ENCODE results near the gene TLX3.
"Not testable (repeated sequence)": the region's sequence is repeated elsewhere in the genome, so short reads cannot be mapped to it uniquely, and the experiment has no call there.

TLX3 gene

GRCh38 chr5:171308453-171309275 is at the start of gene TLX3:
Gene TLX3, plus strand, starts transcription at chr5:171309248. Its CDS starts 118 bp downstream, at chr5:171309366.
- peak in 1 of 2 experiments; percentile 12 for DNase-seq

- no peak for DNase-seq
These were observed 47.7 kb upstream of the TLX3 start for GRCh38 chr5:171261361-171261760.

DNA sequence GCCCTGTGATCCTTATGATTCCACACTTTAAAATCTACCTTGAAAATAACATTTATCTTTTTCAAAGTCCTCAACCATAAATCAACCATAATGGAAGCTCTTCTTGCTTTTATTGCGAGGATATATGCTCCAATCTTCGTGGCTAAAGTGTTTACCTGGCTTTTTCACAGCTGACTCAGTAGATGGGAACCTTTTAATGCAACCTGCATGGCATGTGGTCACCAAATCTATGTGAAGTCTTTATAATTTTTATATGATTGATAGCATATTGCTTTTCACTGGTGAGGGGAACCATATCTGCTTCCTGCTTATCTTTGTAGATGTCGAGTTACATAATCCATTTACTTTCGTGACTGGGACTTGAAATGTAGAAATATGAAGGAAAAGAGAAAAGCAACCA is 47.1 kb upstream of the TLX3 start:
- DNase-seq = no peak

DNA sequence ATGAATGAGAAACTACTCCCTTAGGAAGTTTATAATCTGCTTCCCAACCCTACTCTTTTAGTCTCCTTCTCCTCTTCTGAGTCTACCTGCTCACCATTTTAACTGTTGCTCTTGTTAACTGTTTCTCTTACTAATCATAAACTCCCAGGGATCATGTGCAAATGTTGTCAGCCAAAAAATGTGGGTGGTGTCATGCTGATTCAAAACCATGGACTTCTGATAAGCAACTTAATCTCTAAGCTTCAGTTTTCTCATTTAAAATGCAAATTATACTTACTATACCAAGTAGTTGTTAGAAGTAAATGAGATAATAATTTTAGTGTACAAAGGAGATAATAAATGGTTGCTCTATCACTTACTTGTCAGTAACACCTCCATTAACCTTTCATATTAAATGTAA is 45.9 kb upstream of the TLX3 start:
- no peak for DNase-seq

GRCh38 chr5:171264843-171265242 is 44.2 kb upstream of the TLX3 start:
- DNase-seq = no peak

DNA sequence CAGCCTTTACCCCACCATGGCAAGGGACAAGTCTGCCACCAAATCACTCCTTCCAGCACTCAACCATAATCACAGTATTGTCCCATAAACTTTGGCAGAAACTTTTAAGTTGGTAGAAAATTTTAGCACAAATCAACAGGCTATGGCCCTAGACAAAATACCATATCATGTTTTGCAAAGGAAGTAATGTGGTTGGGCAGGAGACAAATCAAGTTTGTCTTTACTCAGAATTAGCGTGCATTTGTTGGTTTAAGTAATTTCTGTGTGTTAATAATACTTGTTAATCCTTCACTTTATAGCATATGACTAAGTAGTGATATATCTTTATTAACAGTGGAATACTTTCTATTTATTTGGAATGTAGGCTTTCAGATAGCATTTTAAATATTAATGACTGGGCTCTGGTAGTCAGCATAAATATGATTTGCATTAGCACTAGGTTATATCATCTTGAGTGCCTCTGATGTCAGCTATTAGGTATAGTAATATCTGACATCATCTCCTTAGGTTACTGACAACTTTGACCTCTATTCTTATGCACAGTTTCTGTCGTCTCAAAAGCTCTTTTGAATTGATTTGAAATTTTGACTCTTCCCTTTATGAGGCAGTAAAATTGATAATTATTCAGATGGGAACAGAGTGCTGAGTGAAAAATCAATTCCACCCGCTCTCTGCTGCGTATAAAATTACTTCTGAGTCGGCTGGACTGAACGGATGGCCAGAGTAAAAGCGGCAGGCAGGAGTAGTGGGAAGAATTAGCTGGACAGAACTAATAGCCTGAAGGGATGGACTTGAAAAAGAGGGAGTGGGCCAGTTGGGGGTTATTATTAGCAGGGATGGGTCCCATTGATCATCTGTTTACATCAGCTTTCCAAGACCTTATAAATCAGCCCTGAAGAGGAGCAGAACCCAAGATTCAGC is 40.1 kb upstream of the TLX3 start:
- DNase-seq = no peak

GRCh38 chr5:171269717-171270116 is 39.3 kb upstream of the TLX3 start:
- no peak for DNase-seq

- DNase-seq = no peak
These were observed 38.9 kb upstream of the TLX3 start for GRCh38 chr5:171270136-171270535.

DNA sequence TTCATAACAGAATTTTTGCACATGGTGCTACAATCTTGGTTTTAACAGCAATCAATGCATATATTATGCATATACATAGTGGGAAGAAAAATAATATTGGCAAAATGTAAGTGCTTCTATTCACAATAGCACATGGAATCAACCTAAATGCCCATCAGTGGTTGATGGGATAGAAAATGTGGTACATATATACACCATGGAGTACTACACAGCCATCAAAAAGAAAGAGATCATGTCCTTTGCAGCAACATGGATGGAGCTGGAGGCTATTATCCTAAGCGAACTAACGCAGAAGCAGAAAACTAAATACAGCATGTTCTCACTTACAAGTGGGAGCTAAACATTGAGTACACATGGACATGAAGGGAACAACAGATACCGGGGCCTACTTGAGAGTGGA is 37.2 kb upstream of the TLX3 start:
- DNase-seq = no peak

GRCh38 chr5:171272996-171273970 is 35.8 kb upstream of the TLX3 start:
- peak; percentile 2 to 13 for DNase-seq

DNA sequence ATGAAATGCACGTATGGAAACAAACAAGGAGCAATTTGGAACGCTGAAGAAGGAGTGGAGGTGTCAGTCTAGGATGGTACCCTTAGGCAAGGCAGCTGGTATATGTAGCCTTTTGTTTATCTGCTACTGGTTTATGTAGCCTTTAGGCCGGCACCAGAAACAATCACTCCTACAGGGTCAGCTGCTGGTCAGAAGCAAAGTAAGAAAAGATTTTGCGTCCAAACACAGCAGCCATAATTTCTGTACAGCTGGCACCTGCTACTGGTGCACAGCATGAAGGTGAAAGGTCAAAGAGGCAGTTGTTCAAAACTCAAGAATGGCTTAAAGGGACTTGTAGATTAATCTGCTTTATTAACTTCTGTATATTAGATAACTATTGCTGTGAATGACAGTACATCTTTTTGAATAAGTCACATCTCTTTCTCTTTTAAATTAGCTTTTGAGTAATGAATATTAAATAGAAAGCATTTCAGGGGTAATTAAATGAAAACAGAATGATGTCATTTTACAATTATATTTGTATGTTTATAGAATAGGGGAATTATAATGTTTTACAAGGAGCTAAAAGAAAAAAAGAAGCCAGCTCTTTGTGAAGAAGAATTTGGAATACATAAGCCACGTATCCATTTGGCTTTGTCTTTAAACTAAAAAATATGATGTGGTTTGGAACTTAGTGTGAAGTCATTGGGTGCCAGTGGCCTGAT is 33.1 kb upstream of the TLX3 start:
- no peak for DNase-seq

DNA sequence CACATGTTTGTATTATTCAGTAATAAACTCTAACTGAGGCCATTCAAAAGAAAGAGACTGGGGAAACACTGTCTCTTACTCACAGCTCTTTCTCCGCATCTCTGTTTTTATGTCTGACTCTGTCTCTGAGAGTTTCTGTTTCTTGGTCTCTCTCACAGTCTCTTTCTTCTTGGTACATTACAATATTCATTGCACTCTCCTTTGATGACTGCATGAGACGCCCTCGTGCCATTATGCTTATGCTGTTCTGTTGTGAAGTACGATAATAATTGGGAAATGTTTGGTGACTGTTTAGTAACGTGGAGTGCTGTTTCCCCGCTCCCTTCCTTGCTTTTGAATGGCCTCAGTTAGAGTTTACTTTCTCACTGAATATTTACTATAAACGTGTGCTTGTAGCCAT is 25.3 kb upstream of the TLX3 start:
- DNase-seq = no peak

- DNase-seq = no peak
These were observed 23.6 kb upstream of the TLX3 start for GRCh38 chr5:171285465-171285864.

DNA sequence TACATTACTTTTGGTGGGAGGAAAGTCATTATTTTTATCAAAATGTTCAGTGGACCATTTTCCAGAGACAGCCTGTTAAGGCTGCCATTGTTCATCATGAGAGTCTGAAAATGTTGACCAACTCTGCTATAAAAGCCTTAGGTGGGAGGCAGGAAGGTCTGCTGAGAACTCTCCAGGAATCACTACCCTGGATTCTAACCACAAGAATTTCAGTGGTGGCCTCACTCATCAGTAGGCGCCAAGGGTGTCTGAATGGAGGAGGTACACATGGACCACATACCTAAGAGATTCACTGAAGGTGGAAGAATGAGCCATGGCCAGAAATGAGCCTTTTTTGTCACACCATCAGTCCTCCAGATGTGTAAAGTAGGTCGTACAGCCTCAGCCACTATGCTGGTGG is 21.0 kb upstream of the TLX3 start:
- DNase-seq = no peak

GRCh38 chr5:171291371-171291770 is 17.7 kb upstream of the TLX3 start:
- DNase-seq = no peak

DNA sequence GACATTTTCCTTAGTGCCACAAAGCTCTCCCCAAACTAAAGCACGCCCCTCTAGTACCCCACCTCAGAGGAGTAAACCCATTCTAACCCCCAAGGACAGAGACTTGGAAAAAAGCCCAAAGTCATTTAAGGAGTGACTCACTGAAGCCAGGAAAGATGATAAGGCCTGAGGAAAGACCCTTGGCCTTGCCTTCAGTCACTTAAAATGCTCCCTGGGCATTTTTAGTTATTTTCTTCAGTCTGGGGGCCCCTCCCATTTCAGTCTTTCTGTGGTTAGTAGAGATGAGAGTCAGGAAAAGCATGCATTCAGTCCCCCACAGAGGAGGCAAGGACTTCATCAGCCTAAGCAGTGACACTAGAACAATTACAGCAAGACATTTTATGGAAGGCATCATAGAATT is 13.7 kb upstream of the TLX3 start:
- DNase-seq = no peak

DNA sequence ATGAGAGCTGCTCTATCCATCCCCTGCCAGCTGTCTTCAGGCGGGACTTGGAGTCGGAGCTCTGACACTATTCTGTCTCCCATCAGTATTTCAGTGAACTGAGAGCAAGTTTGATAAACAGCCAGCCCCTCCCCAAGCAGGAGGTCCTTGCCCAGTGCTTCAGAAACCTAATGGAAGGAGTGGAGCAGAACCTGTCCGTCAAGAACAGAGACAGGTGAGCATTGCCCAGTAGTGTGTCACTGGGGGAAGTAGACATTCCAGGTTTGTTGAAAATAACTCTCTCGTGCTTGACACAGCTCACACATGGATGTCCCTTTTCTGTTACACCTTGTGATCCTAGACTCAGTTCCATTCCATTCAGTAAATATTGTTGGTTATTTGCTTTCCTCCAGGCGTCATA is 13.2 kb upstream of the TLX3 start:
- no peak for DNase-seq

DNA sequence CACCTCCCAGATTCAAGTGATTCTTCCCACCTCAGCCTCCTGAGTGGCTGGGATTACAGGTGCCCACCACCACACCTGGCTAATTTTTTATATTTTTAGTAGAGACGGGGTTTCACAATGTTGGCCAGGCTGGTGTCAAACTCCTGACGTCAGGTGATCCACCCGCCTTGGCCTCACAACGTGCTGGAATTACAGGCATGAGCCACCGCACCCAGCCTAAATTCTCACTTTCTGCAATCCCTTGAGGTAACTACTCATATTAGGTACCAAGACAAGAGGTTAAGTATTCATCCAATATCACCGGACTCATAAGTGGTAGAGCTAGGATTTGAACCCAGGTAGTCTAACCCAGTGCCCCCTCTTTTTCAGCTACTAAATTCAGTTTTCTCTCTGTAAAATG is 11.1 kb upstream of the TLX3 start:
- not testable (repeated sequence) for DNase-seq

DNA sequence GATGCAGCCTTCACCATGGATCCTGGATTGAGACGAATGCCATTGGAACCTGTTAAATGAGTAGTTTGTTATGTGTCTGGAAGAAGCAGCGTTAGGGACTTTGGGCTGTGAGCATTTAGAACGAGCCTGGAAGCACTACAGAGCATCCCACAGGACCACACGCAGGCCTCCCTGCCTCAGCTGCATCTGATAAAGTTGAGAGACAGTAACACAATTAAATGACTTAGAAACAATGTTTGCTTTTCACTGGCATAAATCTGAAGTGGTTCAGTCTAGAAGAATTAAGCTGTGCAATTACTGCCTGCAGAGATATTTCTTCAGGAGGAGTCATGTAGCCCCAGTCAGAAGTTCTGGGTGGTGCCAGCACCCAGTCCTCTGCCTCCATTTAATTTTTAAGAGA is 9.8 kb upstream of the TLX3 start:
- no peak for DNase-seq

GRCh38 chr5:171299851-171300250 is 9.2 kb upstream of the TLX3 start:
- no peak for DNase-seq

- DNase-seq = no peak
These were observed 8.7 kb upstream of the TLX3 start for GRCh38 chr5:171300358-171300757.

DNA sequence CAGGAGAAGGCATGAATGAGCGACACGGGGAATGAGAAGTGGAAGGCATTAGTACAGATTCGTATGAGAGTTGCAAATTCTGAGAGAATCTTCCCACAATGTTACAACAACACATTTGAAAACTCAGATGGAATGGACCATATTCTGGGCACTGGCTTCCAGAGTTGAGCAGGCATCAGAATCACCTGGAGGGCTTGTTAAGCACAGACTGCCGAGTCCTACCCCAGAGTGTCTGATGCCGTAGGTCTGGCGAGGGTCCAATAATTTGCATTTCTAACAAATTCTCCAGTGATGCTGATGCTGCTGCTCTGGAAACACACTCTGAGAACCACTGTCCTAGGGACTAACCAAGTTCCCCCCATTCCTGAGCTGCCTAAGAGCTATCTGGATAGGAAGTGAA is 2.9 kb upstream of the TLX3 start:
- no peak for DNase-seq
